Brain microvascular endothelial cell (primary cell): Measurements from ENCODE around the gene CFAP20DC.
A peak's percentile ranks its signal among the peaks of the same experiment; 100 is the strongest.

Source experiments
- DNase-seq: peaks from one replicate; pipeline ENCODE4 v3.0.0-alpha.2; 2020
- H3K27ac ChIP-seq: fragments of 250-450 bp; sonication (Bioruptor Pico); 2 replicates; pipeline ENCODE4 v1.5.1; 2020; ENCODE audit warnings: mild to moderate bottlenecking, moderate library complexity
- H3K27me3 ChIP-seq: fragments of 250-450 bp; sonication (Bioruptor Pico); replicated peaks from 2 replicates; pipeline ENCODE4 v1.5.1; 2020; ENCODE audit warnings: mild to moderate bottlenecking
- H3K36me3 ChIP-seq: fragments of 250-450 bp; sonication (Bioruptor Pico); replicated peaks from 2 replicates; pipeline ENCODE4 v1.5.1; 2020; ENCODE audit warnings: mild to moderate bottlenecking
- H3K4me3 ChIP-seq: 2 replicates; pipeline ENCODE4 v1.5.1; 2011; ENCODE audit warnings: low read depth, mild to moderate bottlenecking, control low read depth, low read length, moderate library complexity
- CTCF ChIP-seq: IDR thresholded peaks from 2 replicates; pipeline ENCODE4 v1.5.1; 2011; ENCODE audit warnings: low read depth, mild to moderate bottlenecking, moderate library complexity, low read length, control low read depth, inconsistent platforms; ENCODE audit errors: missing control alignments
- in situ Hi-C: cut with HindIII; loops from 2 replicates; pipeline ENCODE4 v1.10.0; 2017; ENCODE audit warnings: low sequenced_read_pairs, low pct_ligation_motif_present

CFAP20DC gene

DNA sequence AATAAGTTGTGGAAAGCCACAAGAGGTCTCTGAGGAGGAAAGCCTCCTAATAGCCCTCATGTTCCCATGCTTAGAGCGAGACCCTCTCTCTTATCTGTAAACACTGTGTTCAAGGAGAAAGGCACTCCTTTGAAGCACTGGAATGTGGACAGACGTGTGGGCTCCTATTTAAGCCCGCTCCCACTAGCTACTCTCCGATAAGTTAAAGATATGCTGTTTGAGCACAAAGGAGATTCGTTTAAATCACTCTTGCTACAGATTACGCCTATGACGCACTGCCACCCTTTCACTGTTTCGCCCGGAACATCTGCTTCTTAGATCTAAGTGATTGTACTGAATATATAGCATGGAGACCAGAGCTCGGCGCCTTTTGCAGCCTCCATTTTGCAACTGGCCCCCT lies 325.5 kb downstream of the CFAP20DC start:
- Histone ChIP-seq H3K4me3 (no peak overlapping the region), H3K27ac (no peak overlapping the region), H3K36me3 (no peaks in the 10 kb centered on the region), H3K27me3 (no peaks in the 10 kb centered on the region)
- in situ Hi-C loops = no loop called here
- DNase-seq = no peak
- no peak for TF ChIP-seq CTCF

DNA sequence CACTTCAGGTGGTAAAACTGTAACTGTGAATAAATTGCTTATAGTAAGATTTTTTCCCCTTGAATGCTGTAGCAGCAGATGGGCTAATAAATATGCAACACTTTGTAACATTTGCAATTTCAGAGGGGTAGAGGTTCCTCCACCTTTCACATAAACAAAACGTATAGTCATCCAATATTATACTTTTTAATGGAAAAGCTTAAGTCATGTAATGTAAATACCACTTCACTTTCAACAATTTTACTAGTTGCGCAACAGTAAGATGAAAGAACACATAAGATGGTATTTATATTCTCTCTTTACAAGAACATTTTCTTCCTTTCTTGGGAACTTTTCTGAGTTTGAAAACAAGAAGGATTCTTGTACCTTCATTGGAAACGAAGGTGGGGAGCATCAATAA lies 326.7 kb downstream of the CFAP20DC start:
- Histone ChIP-seq H3K36me3 (no peaks in the 10 kb centered on the region), H3K4me3 (no peak overlapping the region), H3K27ac (no peak overlapping the region), H3K27me3 (no peaks in the 10 kb centered on the region)
- no peak for TF ChIP-seq CTCF
- in situ Hi-C loops = no loop called here
- DNase-seq = no peak

- Histone ChIP-seq H3K4me3 (no peak overlapping the region), H3K27me3 (no peaks in the 10 kb centered on the region), H3K36me3 (no peaks in the 10 kb centered on the region), H3K27ac (no peak overlapping the region)
- TF ChIP-seq CTCF = no peak
- no peak for DNase-seq
- in situ Hi-C loops = no loop called here
These were observed 327.3 kb downstream of the CFAP20DC start for GRCh38 chr3:58722561-58722960.

- Histone ChIP-seq H3K36me3 (no peaks in the 10 kb centered on the region), H3K4me3 (no peak overlapping the region), H3K27ac (no peak overlapping the region), H3K27me3 (no peaks in the 10 kb centered on the region)
- TF ChIP-seq CTCF = no peak
- no peak for DNase-seq
- in situ Hi-C loops = no loop called here
These were observed 329.3 kb downstream of the CFAP20DC start for GRCh38 chr3:58720526-58720925.

DNA sequence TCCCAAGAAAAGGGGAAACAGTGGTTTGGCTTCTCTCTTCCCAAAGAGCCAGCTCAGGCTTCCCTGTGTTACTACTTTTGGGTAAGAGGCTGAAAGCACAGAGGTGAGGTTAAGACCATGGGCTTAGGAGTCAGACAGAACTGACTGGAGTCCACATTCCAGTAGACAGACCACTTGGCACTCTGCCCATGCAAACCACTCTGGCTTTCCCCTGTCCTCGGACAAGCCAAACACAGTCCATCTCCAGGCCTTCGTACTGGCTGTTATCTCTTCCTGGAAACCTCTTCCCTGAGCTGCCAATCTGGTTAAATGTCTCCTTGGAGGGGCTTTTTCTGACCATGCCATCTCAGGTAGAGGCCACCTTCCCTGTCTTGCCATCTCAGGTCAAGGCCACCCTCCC lies 330.1 kb downstream of the CFAP20DC start:
- Histone ChIP-seq H3K27ac (no peak overlapping the region), H3K36me3 (no peaks in the 10 kb centered on the region), H3K27me3 (no peaks in the 10 kb centered on the region), H3K4me3 (no peak overlapping the region)
- in situ Hi-C loops = no loop called here
- no peak for TF ChIP-seq CTCF
- DNase-seq = peak; percentile 4

DNA sequence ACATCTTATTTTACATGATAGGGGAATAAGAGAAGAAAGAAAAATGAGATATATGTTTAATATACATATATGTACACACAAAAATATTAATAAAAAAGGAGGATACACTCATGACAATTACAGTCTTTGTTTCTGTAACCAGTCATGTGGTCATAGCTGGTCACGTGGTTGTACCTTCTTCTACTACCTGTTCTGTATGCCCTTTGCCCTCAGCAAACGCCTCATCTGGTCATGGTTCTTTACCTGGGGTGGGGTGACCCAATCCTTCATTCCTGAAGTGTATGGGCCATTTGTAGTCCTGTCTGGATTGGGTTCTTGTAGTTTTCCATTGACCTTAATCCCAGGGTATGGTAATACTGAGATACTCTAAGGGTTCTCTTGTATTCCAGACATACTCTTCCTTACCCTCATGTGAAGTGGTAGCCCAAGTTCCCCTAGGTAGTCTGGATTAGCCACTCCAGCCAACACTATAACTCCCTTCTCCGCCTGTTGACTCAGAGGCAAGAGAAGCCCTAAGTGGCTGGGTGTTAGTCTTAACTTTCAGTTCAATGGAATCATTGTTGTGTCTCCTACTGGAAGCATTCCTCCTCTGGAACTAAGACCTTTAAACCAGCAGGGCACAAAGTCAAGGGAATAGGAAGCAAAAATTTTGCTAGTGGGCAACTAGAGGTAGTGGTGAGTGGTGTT lies 336.0 kb downstream of the CFAP20DC start:
- in situ Hi-C loops = no loop called here
- no peak for TF ChIP-seq CTCF
- Histone ChIP-seq H3K4me3 (no peak overlapping the region), H3K36me3 (no peaks in the 10 kb centered on the region), H3K27ac (no peak overlapping the region), H3K27me3 (no peaks in the 10 kb centered on the region)
- DNase-seq = no peak
